Transverse colon (tissue), 4 donors: ENCODE measurements around the gene KCND1.

Experiments
- CTCF ChIP-seq, 5 experiments: fragments of 200-600 bp in 3 of 5; fragments of 450-650 bp in 2 of 5; sonication (generic) in 3 of 5; IDR thresholded peaks; 1 replicate in 2 of 5; 2 replicates in 3 of 5; pipeline ENCODE4 v1.5.1; 2016 to 2017; ENCODE audit warnings: antibody characterized with exemption in 5 of 5, inconsistent platforms in 3 of 5, mild to moderate bottlenecking in 2 of 5, moderate library complexity in 1 of 5
- POLR2A ChIP-seq: fragments of 450-650 bp; IDR thresholded peaks from one replicate; pipeline ENCODE4 v1.6.1; 2016; ENCODE audit warnings: antibody characterized with exemption, mild to moderate bottlenecking, moderate library complexity
- POLR2AphosphoS5 ChIP-seq, 3 donors: sonication (generic); formaldehyde crosslinking; IDR thresholded peaks; one replicate each; pipeline ENCODE4 v1.6.1; 2016; ENCODE audit warnings: antibody characterized with exemption in 3 of 3

GRCh38 chrX:48940404-48940955, 31.2 kb downstream of the KCND1 start:
- TF ChIP-seq POLR2A (no peak), CTCF (IDR thresholded peaks at IDR 0.05) (no peak), POLR2AphosphoS5 (IDR thresholded peaks at IDR 0.05) (no peak)
